GM12878 (cell line): ENCODE measurements around the gene CCNL1. TPM values are rescaled to one million over a fixed set of nuclear protein-coding genes. Genes with fewer than 3 reads are reported as not detected.

Source experiments
- ATAC-seq: fragments of 200-7000 bp; cut with Tn5 transposase; 3 replicates; pipeline ENCODE4 v1.9.1; 2020; ENCODE audit warnings: mild to moderate bottlenecking, moderate library complexity
- BruUV-seq: library from RNA; stranded (reverse); fragments of 400-500 nt; replicated peaks from 2 replicates; lab custom pipeline; 2021; lab: Mats Ljungman, UMichigan
- CTCF ChIA-PET: fragments of 300-600 bp; sonication (Branson Sonifier 250); formaldehyde crosslinking; extraction: SDS; loops from one replicate; lab custom pipeline; 2021; ENCODE audit warnings: inconsistent platforms; lab: Yijun Ruan, JAX
- POLR2A ChIA-PET: fragments of 350-600 bp; formaldehyde crosslinking; extraction: SDS; loops from one replicate; lab custom pipeline; 2021; ENCODE audit warnings: inconsistent platforms; lab: Charles Lee
- RAD21 ChIA-PET: fragments of 300-600 bp; sonication (Branson Sonifier 250); formaldehyde crosslinking; loops from one replicate; lab custom pipeline; 2023; ENCODE audit warnings: antibody characterized with exemption; ENCODE audit not compliant: unreplicated experiment; lab: Charles Lee
- SMC1A ChIA-PET: fragments of 300-600 bp; sonication (Branson Sonifier 250); formaldehyde crosslinking; loops from one replicate; lab custom pipeline; 2023; ENCODE audit not compliant: unreplicated experiment, uncharacterized antibody; lab: Charles Lee
- DNase-seq: peaks from one replicate; pipeline ENCODE4 v3.0.0-alpha.2; 2011; ENCODE audit warnings: low read depth, low spot score
- FAIRE-seq: peaks from 3 replicates; lab custom pipeline; 2011; peaks lifted over from hg19 to GRCh38; lab: Jason Lieb, UNC
- H2AFZ ChIP-seq: 2 replicates; pipeline ENCODE4 v1.6.0; 2011; ENCODE audit warnings: low read depth, low read length, control low read depth; ENCODE audit not compliant: control insufficient read depth
- H3K27ac ChIP-seq: 2 replicates; pipeline ENCODE4 v1.5.1; 2011; ENCODE audit warnings: control low read depth; ENCODE audit not compliant: control insufficient read depth, insufficient read depth
- H3K27me3 ChIP-seq, 2 experiments: replicated peaks in 1 of 2; 2 replicates each; pipeline versions ENCODE4 v1.6.0 to v1.6.1; 2011; ENCODE audit warnings: low read length in 1 of 2; ENCODE audit not compliant: control insufficient read depth in 2 of 2, insufficient read depth in 2 of 2
- H3K36me3 ChIP-seq, 2 experiments: 2 replicates each; pipeline ENCODE4 v1.5.1; 2011; ENCODE audit warnings: low read length in 1 of 2; ENCODE audit not compliant: control insufficient read depth in 2 of 2, insufficient read depth in 2 of 2
- H3K4me1 ChIP-seq: 2 replicates; pipeline ENCODE4 v1.6.1; 2011; ENCODE audit warnings: mild to moderate bottlenecking, low read length, moderate library complexity, mixed read lengths; ENCODE audit not compliant: control insufficient read depth, insufficient read depth
- H3K4me2 ChIP-seq: 2 replicates; pipeline ENCODE4 v1.6.0; 2011; ENCODE audit warnings: control low read depth; ENCODE audit not compliant: control insufficient read depth, insufficient read depth
- H3K4me3 ChIP-seq: fragments of 200-600 bp; sonication (generic); 2 replicates; pipeline ENCODE4 v1.5.1; 2016
- H3K79me2 ChIP-seq: 2 replicates; pipeline ENCODE4 v1.6.0; 2011; ENCODE audit warnings: low read length; ENCODE audit not compliant: control insufficient read depth, insufficient read depth
- H3K9ac ChIP-seq: 2 replicates; pipeline ENCODE4 v1.8.0; 2011; ENCODE audit warnings: low read length, control low read depth, mixed read lengths; ENCODE audit not compliant: control insufficient read depth, insufficient read depth
- H3K9me3 ChIP-seq: replicated peaks from 3 replicates; pipeline ENCODE4 v1.5.1; 2011; ENCODE audit warnings: mild to moderate bottlenecking, low read length; ENCODE audit not compliant: control insufficient read depth, insufficient read depth
- H4K20me1 ChIP-seq: 2 replicates; pipeline ENCODE4 v1.6.0; 2011; ENCODE audit not compliant: control insufficient read depth, insufficient read depth
- CBFB ChIP-seq: IDR thresholded peaks from 2 replicates; pipeline ENCODE4 v1.6.1; 2016; ENCODE audit warnings: antibody characterized with exemption, low read depth
- CTCF ChIP-seq, 3 experiments: IDR thresholded peaks in 2 of 3; conservative IDR thresholded peaks in 1 of 3; 2 replicates each; pipeline ENCODE4 v1.5.1; 2011; ENCODE audit warnings: low read depth in 3 of 3, low read length in 3 of 3, mild to moderate bottlenecking in 3 of 3, control low read depth in 2 of 3, moderate library complexity in 2 of 3, inconsistent platforms in 1 of 3, mixed read lengths in 1 of 3; ENCODE audit not compliant: control insufficient read depth in 2 of 3, insufficient read depth in 1 of 3; ENCODE audit errors: extremely low read depth in 1 of 3
- ETV6 ChIP-seq, 2 experiments: fragments of 450-650 bp in 1 of 2; IDR thresholded peaks in 1 of 2; conservative IDR thresholded peaks in 1 of 2; 2 replicates each; pipeline ENCODE4 v1.6.1; 2014; ENCODE audit warnings: antibody characterized with exemption in 1 of 2, borderline replicate concordance in 1 of 2, low read depth in 1 of 2, mild to moderate bottlenecking in 1 of 2, moderate library complexity in 1 of 2
- FOXK2 ChIP-seq: fragments of 450-650 bp; IDR thresholded peaks from 2 replicates; pipeline ENCODE4 v1.6.1; 2017; ENCODE audit warnings: mild to moderate bottlenecking, moderate library complexity
- PBX3 ChIP-seq: IDR thresholded peaks from 2 replicates; pipeline ENCODE4 v1.6.1; 2011; ENCODE audit warnings: mild to moderate bottlenecking, low read depth, low read length, moderate library complexity; ENCODE audit not compliant: insufficient replicate concordance
- RAD21 ChIP-seq: IDR thresholded peaks from 2 replicates; pipeline ENCODE4 v1.6.1; 2011; ENCODE audit warnings: mild to moderate bottlenecking, low read depth, low read length, moderate library complexity; ENCODE audit not compliant: insufficient read depth
- RFX5 ChIP-seq: IDR thresholded peaks from 2 replicates; pipeline ENCODE4 v1.6.1; 2011; ENCODE audit warnings: low read depth, low read length, improper control_type of control experiment
- SKIL ChIP-seq: fragments of 450-650 bp; IDR thresholded peaks from 2 replicates; pipeline ENCODE4 v1.6.1; 2017; ENCODE audit warnings: mild to moderate bottlenecking, low read depth, inconsistent platforms; ENCODE audit not compliant: poor library complexity, severe bottlenecking
- SREBF1 ChIP-seq: IDR thresholded peaks from 2 replicates; pipeline ENCODE4 v1.6.1; 2012; ENCODE audit warnings: mild to moderate bottlenecking, low read length
- STAT3 ChIP-seq: IDR thresholded peaks from 2 replicates; pipeline ENCODE4 v1.6.1; 2011; ENCODE audit warnings: low read depth, low read length, improper control_type of control experiment
- ZBTB11 ChIP-seq: fragments of 450-650 bp; formaldehyde crosslinking; IDR thresholded peaks from 2 replicates; pipeline ENCODE4 v1.5.0; 2022; ENCODE audit warnings: mild to moderate bottlenecking, missing genetic modification characterization
- WGBS: methylation state at CpG from one replicate; pipeline ENCODE4 v1.1.6; 2016; ENCODE audit warnings: low lambda C conversion rate; ENCODE audit not compliant: insufficient replicate concordance, insufficient coverage; ENCODE audit errors: missing lambda C conversion rate; 5-methylcytosine and 5-hydroxymethylcytosine counted together
- in situ Hi-C: fragments of 300-500 bp; cut with MboI; formaldehyde crosslinking; loops from 9 replicates; pipeline ENCODE4 v1.14.3; 2018; ENCODE audit warnings: mixed read lengths
- intact Hi-C: fragments of 100-400 bp; cut with micrococcal nuclease; formaldehyde crosslinking; loops from one replicate; pipeline ENCODE4 v1.14.2; 2022; ENCODE audit not compliant: unreplicated experiment
- polyA plus RNA-seq, 11 experiments: library from polyadenylated mRNA; depleted of rRNA in 4 of 11; unstranded in 6 of 11; stranded (reverse) in 5 of 11; fragments of >200 nt; fragmentation: Nextera tagmentation in 4 of 11; fragmentation: Illumina TruSeq in 1 of 11; extraction: Ambion mirVana in 4 of 11; extraction: Trizol in 1 of 11; gene quantifications; 1 replicate in 1 of 11; 2 replicates in 10 of 11; pipeline versions ENCODE4 v1.2.1 to v1.2.3, GENCODE V29; 2011 to 2016; ENCODE audit warnings: inconsistent platforms in 2 of 11, missing spikeins in 2 of 11, low read depth in 1 of 11
- total RNA-seq, 4 experiments: library from RNA; depleted of rRNA in 3 of 4; stranded (reverse); fragments of >200 nt in 3 of 4; fragmentation: Illumina TruSeq in 1 of 4; extraction: Trizol in 1 of 4; gene quantifications; 2 replicates each; pipeline versions ENCODE4 v1.2.1 to v1.2.3, GENCODE V29; 2013 to 2021

Gene CCNL1
- total and polyA plus RNA-seq, 10 of the 15 experiments (the other 5 are each of a cell fraction or from before 2014, with no cell fraction given): 22.2 to 174 (median 115) TPM

- TF ChIP-seq PBX3: no peak
These were observed 20.3 kb upstream of the CCNL1 start (continued) for GRCh38 chr3:157180262-157180661.

- no peaks in the 10 kb centered on the region for H3K4me1 ChIP-seq
- no peak overlapping the region for H3K9ac ChIP-seq
- H3K4me2 ChIP-seq: no peak overlapping the region
- no peaks in the 10 kb centered on the region for H4K20me1 ChIP-seq
- intact Hi-C loops: no loop called here
- H3K4me3 ChIP-seq: no peak overlapping the region
- in situ Hi-C loops: no loop called here
- H3K27me3 ChIP-seq: no peaks in the 10 kb centered on the region
- CTCF ChIA-PET: no interaction called here
- RAD21 ChIA-PET: no interaction called here
- POLR2A ChIA-PET: no interaction called here
- no peak overlapping the region for H2AFZ ChIP-seq
- H3K9me3 ChIP-seq: no peaks in the 10 kb centered on the region; the same call in 2 of the 3 replicates
- WGBS: 97% methylated on average over 24 of the region's 27 CpGs
- peaks cover 24% of the 10 kb centered on the region for H3K79me2 ChIP-seq
- SMC1A ChIA-PET: no interaction called here
- no peak for FAIRE-seq
- no peaks in the 10 kb centered on the region; a peak in 1 of 4 replicates for H3K36me3 ChIP-seq
- ATAC-seq: no peak
- no TSS peak for BruUV-seq
- no peak for DNase-seq
- no peak overlapping the region for H3K27ac ChIP-seq
- no peak for TF ChIP-seq SREBF1
- no peak for TF ChIP-seq RAD21
- no peak for TF ChIP-seq SKIL
- TF ChIP-seq CTCF (IDR thresholded peaks at IDR 0.05 in 2 of 3, conservative IDR thresholded peaks at IDR 0.05 in 1 of 3; ENCODE audit: control insufficient read depth in 2 of 3, extremely low read depth in 1 of 3, insufficient read depth in 1 of 3, low read depth in 3 of 3, low read length in 3 of 3): no peak
- TF ChIP-seq ZBTB11 (CRISPR knock-in tag): no peak
- no peak for TF ChIP-seq FOXK2
- TF ChIP-seq RFX5: no peak
- no peak for TF ChIP-seq CBFB
- no peak for TF ChIP-seq STAT3
- TF ChIP-seq ETV6 (conservative IDR thresholded peaks at IDR 0.05 in 1 of 2, IDR thresholded peaks at IDR 0.05 in 1 of 2; ENCODE audit: borderline replicate concordance in 1 of 2, low read depth in 1 of 2): no peak
These were observed 19.4 kb upstream of the CCNL1 start for GRCh38 chr3:157179365-157179803.
